ENCODE results near the gene PIGH.

DNA sequence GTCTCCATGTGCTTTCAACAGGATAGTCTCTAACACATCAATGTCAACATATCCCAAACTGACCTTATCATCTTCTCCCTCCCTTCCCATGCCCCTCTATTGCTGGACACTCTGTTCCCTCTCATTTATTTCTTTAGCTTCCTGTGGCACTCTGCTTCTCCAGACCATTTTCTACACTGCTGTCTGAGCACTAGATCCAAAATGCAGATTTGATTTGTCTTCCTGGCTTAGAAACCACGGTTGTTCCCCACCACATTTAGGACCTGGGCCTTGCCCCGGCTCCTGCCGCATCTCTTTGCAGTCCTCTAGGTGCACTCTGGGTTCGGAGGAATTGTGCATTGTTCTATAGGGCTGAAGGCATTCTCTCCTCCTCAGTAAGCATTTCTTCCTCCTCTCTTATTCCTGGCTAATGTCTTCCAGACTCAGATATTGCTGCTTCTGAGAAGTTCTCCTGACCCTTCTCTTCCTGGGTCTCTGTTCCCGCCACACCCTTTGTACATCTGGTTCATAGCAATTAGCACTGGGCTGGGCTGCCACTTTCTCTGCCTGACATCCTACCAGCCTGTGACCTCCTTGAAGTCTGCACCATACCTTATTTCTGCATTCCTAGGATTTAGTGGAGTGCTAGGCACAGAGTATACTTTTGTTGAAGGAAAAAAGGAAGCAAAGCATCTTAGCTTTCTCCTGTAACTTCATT is 33.5 kb upstream of the PIGH start:
- TF ChIP-seq POLR2A (IDR thresholded peaks at IDR 0.05; ENCODE audit: extremely low read depth, insufficient read length): no peak
- TF ChIP-seq, protein P1, sequence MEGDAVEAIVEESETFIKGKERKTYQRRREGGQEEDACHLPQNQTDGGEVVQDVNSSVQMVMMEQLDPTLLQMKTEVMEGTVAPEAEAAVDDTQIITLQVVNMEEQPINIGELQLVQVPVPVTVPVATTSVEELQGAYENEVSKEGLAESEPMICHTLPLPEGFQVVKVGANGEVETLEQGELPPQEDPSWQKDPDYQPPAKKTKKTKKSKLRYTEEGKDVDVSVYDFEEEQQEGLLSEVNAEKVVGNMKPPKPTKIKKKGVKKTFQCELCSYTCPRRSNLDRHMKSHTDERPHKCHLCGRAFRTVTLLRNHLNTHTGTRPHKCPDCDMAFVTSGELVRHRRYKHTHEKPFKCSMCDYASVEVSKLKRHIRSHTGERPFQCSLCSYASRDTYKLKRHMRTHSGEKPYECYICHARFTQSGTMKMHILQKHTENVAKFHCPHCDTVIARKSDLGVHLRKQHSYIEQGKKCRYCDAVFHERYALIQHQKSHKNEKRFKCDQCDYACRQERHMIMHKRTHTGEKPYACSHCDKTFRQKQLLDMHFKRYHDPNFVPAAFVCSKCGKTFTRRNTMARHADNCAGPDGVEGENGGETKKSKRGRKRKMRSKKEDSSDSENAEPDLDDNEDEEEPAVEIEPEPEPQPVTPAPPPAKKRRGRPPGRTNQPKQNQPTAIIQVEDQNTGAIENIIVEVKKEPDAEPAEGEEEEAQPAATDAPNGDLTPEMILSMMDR (IDR thresholded peaks at IDR 0.05; ENCODE audit: low read depth, low read length): no peak
